ENCODE measurements around the gene PITX2. TPM values are rescaled to one million over a fixed set of nuclear protein-coding genes. Genes with fewer than 3 reads are reported as not detected.

PITX2 gene
- total RNA-seq, 1 experiment from 2014 or later: 8.5 TPM

DNA sequence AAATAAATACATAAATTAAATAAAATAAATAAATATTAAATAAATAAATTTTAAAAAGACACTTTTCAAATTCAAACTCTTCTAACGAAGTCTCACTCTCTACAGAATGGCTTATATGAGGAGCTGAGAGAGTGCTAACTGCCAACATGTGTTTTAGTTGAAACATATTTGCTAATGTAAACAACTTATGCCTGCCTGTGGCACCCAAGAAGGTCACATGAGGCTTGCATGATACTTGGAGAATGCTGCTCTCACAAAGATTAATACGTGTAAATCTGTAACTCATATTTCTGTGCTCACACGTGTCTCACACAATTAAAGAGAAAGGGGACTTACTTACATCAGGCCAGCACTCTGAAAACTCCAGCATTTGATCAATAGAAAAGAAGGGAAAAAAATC is 43.2 kb upstream of the PITX2 start:
- no peaks in the 10 kb centered on the region for H3K27me3 Mint-ChIP-seq (ENCODE audit: low read depth)
- TF ChIP-seq, protein P1, sequence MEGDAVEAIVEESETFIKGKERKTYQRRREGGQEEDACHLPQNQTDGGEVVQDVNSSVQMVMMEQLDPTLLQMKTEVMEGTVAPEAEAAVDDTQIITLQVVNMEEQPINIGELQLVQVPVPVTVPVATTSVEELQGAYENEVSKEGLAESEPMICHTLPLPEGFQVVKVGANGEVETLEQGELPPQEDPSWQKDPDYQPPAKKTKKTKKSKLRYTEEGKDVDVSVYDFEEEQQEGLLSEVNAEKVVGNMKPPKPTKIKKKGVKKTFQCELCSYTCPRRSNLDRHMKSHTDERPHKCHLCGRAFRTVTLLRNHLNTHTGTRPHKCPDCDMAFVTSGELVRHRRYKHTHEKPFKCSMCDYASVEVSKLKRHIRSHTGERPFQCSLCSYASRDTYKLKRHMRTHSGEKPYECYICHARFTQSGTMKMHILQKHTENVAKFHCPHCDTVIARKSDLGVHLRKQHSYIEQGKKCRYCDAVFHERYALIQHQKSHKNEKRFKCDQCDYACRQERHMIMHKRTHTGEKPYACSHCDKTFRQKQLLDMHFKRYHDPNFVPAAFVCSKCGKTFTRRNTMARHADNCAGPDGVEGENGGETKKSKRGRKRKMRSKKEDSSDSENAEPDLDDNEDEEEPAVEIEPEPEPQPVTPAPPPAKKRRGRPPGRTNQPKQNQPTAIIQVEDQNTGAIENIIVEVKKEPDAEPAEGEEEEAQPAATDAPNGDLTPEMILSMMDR (conservative IDR thresholded peaks at IDR 0.05): no peak
- H3K27ac ChIP-seq (ENCODE audit: insufficient read length, low read depth, low read length): no peak overlapping the region

More for the DNA sequence above, 43.2 kb upstream of the PITX2 start:
- Histone ChIP-seq H2BK12ac (ENCODE audit: insufficient read length, low read depth, low read length) (no peak overlapping the region), H2BK15ac (ENCODE audit: low read depth, low read length) (no peak overlapping the region), H2BK120ac (ENCODE audit: low read depth, low read length, poor library complexity, severe bottlenecking) (no peak overlapping the region), H4K5ac (ENCODE audit: insufficient read length, low read depth, low read length) (no peak overlapping the region), H3K4me2 (ENCODE audit: insufficient read depth, insufficient read length, low read length) (no peak overlapping the region), H3K9ac (ENCODE audit: extremely low read depth, insufficient read length, low read length) (no peak overlapping the region), H3K14ac (ENCODE audit: insufficient read depth, low read length) (no peak overlapping the region), H3K18ac (ENCODE audit: insufficient read length, low read depth, low read length) (no peak overlapping the region), H2AFZ (ENCODE audit: low read length) (no peak overlapping the region), H4K91ac (ENCODE audit: insufficient read length, low read depth, low read length) (no peak overlapping the region), H4K8ac (replicated peaks; ENCODE audit: insufficient read length, low read depth, low read length) (no peak overlapping the region), H3K4ac (ENCODE audit: low read depth, low read length) (no peak overlapping the region), H2BK20ac (ENCODE audit: low read depth, low read length, poor library complexity, severe bottlenecking) (no peak overlapping the region), H3K4me1 (ENCODE audit: insufficient read depth, low read length) (no peaks in the 10 kb centered on the region), H3K9me3 (ENCODE audit: control insufficient read depth, low read depth, low read length) (no peaks in the 10 kb centered on the region), H2BK5ac (ENCODE audit: insufficient read length, low read length) (no peak overlapping the region), H3K23ac (ENCODE audit: insufficient read length, low read depth, low read length) (no peak overlapping the region), H3T11ph (ENCODE audit: low read length) (no peak overlapping the region), H4K20me1 (ENCODE audit: control insufficient read depth, insufficient read depth, insufficient read length) (no peaks in the 10 kb centered on the region), H3K27me3 (ENCODE audit: insufficient read depth, low read length) (no peaks in the 10 kb centered on the region), H3K56ac (ENCODE audit: insufficient read length, low read depth, low read length) (no peak overlapping the region), H3K79me1 (ENCODE audit: insufficient read depth, low read depth, low read length, poor library complexity, severe bottlenecking) (no peaks in the 10 kb centered on the region), H3K23me2 (ENCODE audit: insufficient read length, low read depth, low read length, poor library complexity, severe bottlenecking) (no peaks in the 10 kb centered on the region), H2AK5ac (ENCODE audit: insufficient read length, low read length) (no peak overlapping the region), H3K79me2 (ENCODE audit: insufficient read depth, low read length) (no peaks in the 10 kb centered on the region)
- no peak for DNase-seq
- Mint-ChIP-seq H3K9me3 (no peaks in the 10 kb centered on the region), H3K4me3 (no peak overlapping the region), H3K27ac (no peak overlapping the region), H3K4me1 (0 out of 4 replicates have a peak, but pooled peaks cover 0 to 2% of the 10 kb centered on the region in 2 experiments), H3K36me3 (ENCODE audit: insufficient read depth in 1 of 3, low read depth in 3 of 3) (no peaks in the 10 kb centered on the region)
- no CpG with 5 or more reads among the region's 3 CpGs for WGBS (ENCODE audit: extremely low coverage, insufficient read length, low lambda C conversion rate)

Data from H9 (cell line).